Measurements from ENCODE around the gene FGF2. TPM values are rescaled to one million over a fixed set of nuclear protein-coding genes. Genes with fewer than 3 reads are reported as not detected.

The FGF2 gene
- total RNA-seq, 4 donors from 2014 or later, result 32.5 to 54.7 (median 41.8) TPM

DNA sequence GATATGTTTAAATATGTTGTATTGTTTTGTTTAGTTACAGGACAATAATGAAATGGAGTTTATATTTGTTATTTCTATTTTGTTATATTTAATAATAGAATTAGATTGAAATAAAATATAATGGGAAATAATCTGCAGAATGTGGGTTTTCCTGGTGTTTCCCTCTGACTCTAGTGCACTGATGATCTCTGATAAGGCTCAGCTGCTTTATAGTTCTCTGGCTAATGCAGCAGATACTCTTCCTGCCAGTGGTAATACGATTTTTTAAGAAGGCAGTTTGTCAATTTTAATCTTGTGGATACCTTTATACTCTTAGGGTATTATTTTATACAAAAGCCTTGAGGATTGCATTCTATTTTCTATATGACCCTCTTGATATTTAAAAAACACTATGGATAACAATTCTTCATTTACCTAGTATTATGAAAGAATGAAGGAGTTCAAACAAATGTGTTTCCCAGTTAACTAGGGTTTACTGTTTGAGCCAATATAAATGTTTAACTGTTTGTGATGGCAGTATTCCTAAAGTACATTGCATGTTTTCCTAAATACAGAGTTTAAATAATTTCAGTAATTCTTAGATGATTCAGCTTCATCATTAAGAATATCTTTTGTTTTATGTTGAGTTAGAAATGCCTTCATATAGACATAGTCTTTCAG is 68.8 kb downstream of the FGF2 start:
- 29 to 56% methylated on average over 1 of the region's 1 CpG for WGBS, 2 donors (ENCODE audit: low coverage in 1 of 2)
- H3K9me3 ChIP-seq, result no peaks in the 10 kb centered on the region
- H3K27me3 ChIP-seq, result no peaks in the 10 kb centered on the region
- H3K27ac ChIP-seq, result no peak overlapping the region
- H3K4me1 ChIP-seq, result peaks cover 0 to 10% (median 5%) of the 10 kb centered on the region in 3 donors
- TF ChIP-seq POLR2A (IDR thresholded peaks at IDR 0.05) (no peak), EP300 (IDR thresholded peaks at IDR 0.05) (no peak)
- H3K4me3 ChIP-seq, result no peak overlapping the region
- H3K36me3 ChIP-seq, result peaks cover 0 to 22% of the 10 kb centered on the region in 2 donors
- ATAC-seq, result no peak

DNA sequence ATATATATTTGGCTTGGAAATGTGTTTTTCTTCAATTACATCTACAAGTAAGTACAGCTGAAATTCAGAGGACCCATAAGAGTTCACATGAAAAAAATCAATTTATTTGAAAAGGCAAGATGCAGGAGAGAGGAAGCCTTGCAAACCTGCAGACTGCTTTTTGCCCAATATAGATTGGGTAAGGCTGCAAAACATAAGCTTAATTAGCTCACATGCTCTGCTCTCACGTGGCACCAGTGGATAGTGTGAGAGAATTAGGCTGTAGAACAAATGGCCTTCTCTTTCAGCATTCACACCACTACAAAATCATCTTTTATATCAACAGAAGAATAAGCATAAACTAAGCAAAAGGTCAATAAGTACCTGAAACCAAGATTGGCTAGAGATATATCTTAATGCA is 69.6 kb downstream of the FGF2 start:
- H3K4me1 ChIP-seq, result peaks cover 0 to 7% (median 5%) of the 10 kb centered on the region in 3 donors
- no peaks in the 10 kb centered on the region for H3K27me3 ChIP-seq
- no peak overlapping the region for H3K27ac ChIP-seq
- TF ChIP-seq POLR2AphosphoS5 (IDR thresholded peaks at IDR 0.05), result no peak
- TF ChIP-seq POLR2A (IDR thresholded peaks at IDR 0.05), result no peak
- no peak for TF ChIP-seq EP300 (IDR thresholded peaks at IDR 0.05)
- TF ChIP-seq, protein P1, sequence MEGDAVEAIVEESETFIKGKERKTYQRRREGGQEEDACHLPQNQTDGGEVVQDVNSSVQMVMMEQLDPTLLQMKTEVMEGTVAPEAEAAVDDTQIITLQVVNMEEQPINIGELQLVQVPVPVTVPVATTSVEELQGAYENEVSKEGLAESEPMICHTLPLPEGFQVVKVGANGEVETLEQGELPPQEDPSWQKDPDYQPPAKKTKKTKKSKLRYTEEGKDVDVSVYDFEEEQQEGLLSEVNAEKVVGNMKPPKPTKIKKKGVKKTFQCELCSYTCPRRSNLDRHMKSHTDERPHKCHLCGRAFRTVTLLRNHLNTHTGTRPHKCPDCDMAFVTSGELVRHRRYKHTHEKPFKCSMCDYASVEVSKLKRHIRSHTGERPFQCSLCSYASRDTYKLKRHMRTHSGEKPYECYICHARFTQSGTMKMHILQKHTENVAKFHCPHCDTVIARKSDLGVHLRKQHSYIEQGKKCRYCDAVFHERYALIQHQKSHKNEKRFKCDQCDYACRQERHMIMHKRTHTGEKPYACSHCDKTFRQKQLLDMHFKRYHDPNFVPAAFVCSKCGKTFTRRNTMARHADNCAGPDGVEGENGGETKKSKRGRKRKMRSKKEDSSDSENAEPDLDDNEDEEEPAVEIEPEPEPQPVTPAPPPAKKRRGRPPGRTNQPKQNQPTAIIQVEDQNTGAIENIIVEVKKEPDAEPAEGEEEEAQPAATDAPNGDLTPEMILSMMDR (IDR thresholded peaks at IDR 0.05), result no peak
- no peak for ATAC-seq
- H3K36me3 ChIP-seq, result peaks cover 0 to 22% of the 10 kb centered on the region in 2 donors
- H3K9me3 ChIP-seq, result no peaks in the 10 kb centered on the region
- H3K4me3 ChIP-seq, result no peak overlapping the region
- 78 to 88% methylated on average over 1 of the region's 1 CpG for WGBS, 2 donors (ENCODE audit: low coverage in 1 of 2)

GRCh38 chr4:122898370-122899150 is 71.9 kb downstream of the FGF2 start:
- WGBS, 2 donors (ENCODE audit: low coverage in 1 of 2), result 77 to 90% methylated on average over 1 to 2 of the region's 2 CpGs
- peaks cover 0 to 7% (median 5%) of the 10 kb centered on the region in 3 donors for H3K4me1 ChIP-seq
- no peak overlapping the region for H3K4me3 ChIP-seq
- H3K36me3 ChIP-seq, result peaks cover 0 to 9% of the 10 kb centered on the region in 2 donors
- no peaks in the 10 kb centered on the region for H3K27me3 ChIP-seq
- H3K27ac ChIP-seq, result peak overlapping the region in 2 of 4 donors; percentile 7 to 22
- no peaks in the 10 kb centered on the region for H3K9me3 ChIP-seq
- peak; percentile 69 for TF ChIP-seq POLR2AphosphoS5 (IDR thresholded peaks at IDR 0.05)
- TF ChIP-seq, protein P1 (IDR thresholded peaks at IDR 0.05), result no peak
- peak; percentile 71 for ATAC-seq

DNA sequence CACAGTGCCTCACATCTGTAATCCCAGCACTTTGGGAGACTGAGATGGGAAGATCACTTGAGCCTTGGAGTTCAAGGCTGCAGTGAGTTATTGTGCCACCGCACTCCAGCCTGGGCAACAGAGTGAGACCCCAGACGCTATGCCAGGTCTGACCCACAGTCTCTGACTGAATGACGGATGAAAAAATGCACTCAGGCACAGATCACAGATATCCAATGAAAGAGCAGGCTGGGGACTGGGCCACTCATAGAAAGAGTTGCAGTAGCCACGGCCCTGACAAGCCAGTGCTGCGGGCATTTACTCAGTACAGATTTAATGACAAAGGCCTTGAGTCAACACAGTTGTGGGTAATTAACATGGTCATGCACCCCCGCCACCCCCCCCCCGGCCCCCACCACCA is 73.1 kb downstream of the FGF2 start:
- H3K4me1 ChIP-seq, result peaks cover 0 to 7% (median 5%) of the 10 kb centered on the region in 3 donors
- no peak for TF ChIP-seq POLR2AphosphoS5 (IDR thresholded peaks at IDR 0.05)
- 94 to 100% methylated on average over 1 to 5 of the region's 7 CpGs for WGBS, 2 donors (ENCODE audit: low coverage in 1 of 2)
- ATAC-seq, result no peak
- peaks cover 0 to 7% of the 10 kb centered on the region in 2 donors for H3K36me3 ChIP-seq
- H3K9me3 ChIP-seq, result no peaks in the 10 kb centered on the region
- H3K27me3 ChIP-seq, result no peaks in the 10 kb centered on the region
- no peak overlapping the region for H3K27ac ChIP-seq
- H3K4me3 ChIP-seq, result no peak overlapping the region

- Histone ChIP-seq H3K27ac (no peak overlapping the region), H3K4me3 (no peak overlapping the region), H3K4me1 (peaks cover 0 to 7% (median 5%) of the 10 kb centered on the region in 3 donors), H3K27me3 (no peaks in the 10 kb centered on the region), H3K36me3 (peaks cover 0 to 11% of the 10 kb centered on the region in 2 donors), H3K9me3 (no peaks in the 10 kb centered on the region)
- 40 to 50% methylated on average over 3 of the region's 3 CpGs for WGBS, 2 donors (ENCODE audit: low coverage in 1 of 2)
- TF ChIP-seq EP300 (IDR thresholded peaks at IDR 0.05), result no peak
- no peak for ATAC-seq
These were observed 73.7 kb downstream of the FGF2 start for GRCh38 chr4:122900314-122900713.

DNA sequence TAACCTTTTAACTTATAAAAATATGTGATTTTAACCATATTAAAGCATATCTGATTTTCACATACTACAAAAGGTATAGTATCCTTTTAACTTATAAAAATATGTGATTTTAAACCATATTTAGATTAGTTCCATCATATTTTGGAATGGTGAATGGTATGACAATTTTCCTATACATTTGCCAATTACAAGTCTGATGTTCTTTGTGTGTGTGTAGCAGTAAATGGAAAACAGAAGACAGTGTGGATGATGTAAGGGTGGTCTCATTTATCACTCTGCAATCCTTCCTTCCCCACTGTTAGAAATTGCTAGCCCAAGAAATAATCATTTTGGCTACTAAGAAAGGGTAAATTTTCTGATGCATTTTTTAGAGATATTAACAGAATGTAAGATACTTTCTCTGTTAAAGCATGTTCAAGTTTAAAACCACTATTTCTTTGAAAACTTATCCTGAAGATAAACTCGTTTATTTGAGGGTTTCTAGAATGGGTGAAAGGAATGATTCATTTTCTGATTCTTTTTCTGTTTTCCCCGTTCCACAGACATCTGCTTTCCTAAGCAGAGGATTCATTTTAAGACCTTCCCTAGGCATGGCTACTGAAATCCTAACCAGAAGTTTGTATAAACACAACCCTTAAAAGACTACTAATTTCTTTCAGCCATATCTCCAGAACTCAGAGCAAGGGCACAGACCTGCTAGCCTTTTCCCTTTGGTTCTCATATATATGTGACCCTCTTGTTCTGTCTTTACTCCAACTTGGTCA is 74.8 kb downstream of the FGF2 start:
- no peaks in the 10 kb centered on the region for H3K9me3 ChIP-seq
- 42 to 45% methylated on average over 2 of the region's 2 CpGs for WGBS, 2 donors (ENCODE audit: low coverage in 1 of 2)
- no peak overlapping the region for H3K4me3 ChIP-seq
- no peak for ATAC-seq
- peaks cover 0 to 11% of the 10 kb centered on the region in 2 donors for H3K36me3 ChIP-seq
- H3K4me1 ChIP-seq, result peaks cover 0 to 7% (median 5%) of the 10 kb centered on the region in 3 donors
- H3K27me3 ChIP-seq, result no peaks in the 10 kb centered on the region
- H3K27ac ChIP-seq, result no peak overlapping the region
- TF ChIP-seq POLR2A (IDR thresholded peaks at IDR 0.05), result no peak
- TF ChIP-seq POLR2AphosphoS5 (IDR thresholded peaks at IDR 0.05), result no peak
- TF ChIP-seq, protein P1 (IDR thresholded peaks at IDR 0.05), result no peak
- TF ChIP-seq EP300 (IDR thresholded peaks at IDR 0.05), result no peak
